Colonic mucosa (tissue), 4 donors: ENCODE data around the gene DTX3. TPM values are rescaled to one million over a fixed set of nuclear protein-coding genes. Genes with fewer than 3 reads are reported as not detected.
A peak's percentile ranks its signal among the peaks of the same experiment; 100 is the strongest.

Experiments
- DNase-seq: peaks from one replicate; pipeline ENCODE4 v3.0.0-alpha.2; 2020
- H3K27ac ChIP-seq: fragments of 200-600 bp; one replicate; pipeline ENCODE4 v1.8.0; 2021
- H3K27me3 ChIP-seq: fragments of 200-600 bp; one replicate; pipeline ENCODE4 v1.8.0; 2021
- H3K36me3 ChIP-seq: fragments of 200-600 bp; one replicate; pipeline ENCODE4 v1.8.0; 2021
- H3K4me1 ChIP-seq: fragments of 200-600 bp; one replicate; pipeline ENCODE4 v1.8.0; 2021; ENCODE audit warnings: mild to moderate bottlenecking
- H3K4me3 ChIP-seq: fragments of 200-600 bp; one replicate; pipeline ENCODE4 v1.8.0; 2021
- H3K9ac ChIP-seq, 2 donors: one replicate each; pipeline ENCODE4 v1.7.0; 2013; ENCODE audit warnings: control low read depth in 2 of 2, low read depth in 2 of 2, low read length in 2 of 2
- H3K9me3 ChIP-seq: fragments of 200-600 bp; one replicate; pipeline ENCODE4 v1.8.0; 2021
- intact Hi-C: fragments of 100-400 bp; cut with DNase I; formaldehyde crosslinking; loops from one replicate; pipeline ENCODE4 v1.14.1; 2022
- total RNA-seq, 2 donors: library from RNA; stranded (reverse); fragmentation: NEBNext Ultra II Directional in 1 of 2; extraction: Animal tissue kit (Norgen Biotek cat#: 25700) in 1 of 2; gene quantifications; one replicate each; pipeline ENCODE4 v1.2.1, GENCODE V29; 2021
- TF ChIP-seq, protein P1 (sequence below): fragments of 200-600 bp; IDR thresholded peaks from one replicate; pipeline ENCODE4 v1.8.0; 2022; ENCODE audit warnings: antibody characterized with exemption, mild to moderate bottlenecking
- donor health status: healthy.
- donor health status: DM: no; HTN: no; CAD: no.
- donor health status: DM: no; HTN: no; CAD: no.

DTX3 gene
- total RNA-seq, 2 donors from 2014 or later: 3.4 to 7.4 TPM

DNA sequence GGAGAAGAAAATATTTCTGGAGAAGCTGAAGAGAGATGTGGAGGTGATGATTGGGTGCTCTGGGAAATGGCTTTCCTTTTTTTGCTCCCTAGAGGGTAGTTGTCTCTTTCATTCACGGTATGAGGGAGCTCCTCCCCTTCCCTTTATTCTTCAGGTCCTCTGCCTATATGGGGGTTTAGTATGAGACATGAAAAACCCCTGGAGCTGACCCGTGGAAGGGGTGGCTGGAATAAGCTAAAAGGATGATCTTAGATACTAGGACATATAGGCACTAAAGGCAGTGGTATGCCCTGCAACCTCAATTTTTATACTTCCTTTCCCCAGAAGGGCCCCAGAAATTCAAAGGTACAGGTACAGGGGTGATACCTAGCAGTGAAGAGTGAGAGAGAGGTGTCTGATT is 4.2 kb upstream of the DTX3 start:
- TF ChIP-seq, protein P1, sequence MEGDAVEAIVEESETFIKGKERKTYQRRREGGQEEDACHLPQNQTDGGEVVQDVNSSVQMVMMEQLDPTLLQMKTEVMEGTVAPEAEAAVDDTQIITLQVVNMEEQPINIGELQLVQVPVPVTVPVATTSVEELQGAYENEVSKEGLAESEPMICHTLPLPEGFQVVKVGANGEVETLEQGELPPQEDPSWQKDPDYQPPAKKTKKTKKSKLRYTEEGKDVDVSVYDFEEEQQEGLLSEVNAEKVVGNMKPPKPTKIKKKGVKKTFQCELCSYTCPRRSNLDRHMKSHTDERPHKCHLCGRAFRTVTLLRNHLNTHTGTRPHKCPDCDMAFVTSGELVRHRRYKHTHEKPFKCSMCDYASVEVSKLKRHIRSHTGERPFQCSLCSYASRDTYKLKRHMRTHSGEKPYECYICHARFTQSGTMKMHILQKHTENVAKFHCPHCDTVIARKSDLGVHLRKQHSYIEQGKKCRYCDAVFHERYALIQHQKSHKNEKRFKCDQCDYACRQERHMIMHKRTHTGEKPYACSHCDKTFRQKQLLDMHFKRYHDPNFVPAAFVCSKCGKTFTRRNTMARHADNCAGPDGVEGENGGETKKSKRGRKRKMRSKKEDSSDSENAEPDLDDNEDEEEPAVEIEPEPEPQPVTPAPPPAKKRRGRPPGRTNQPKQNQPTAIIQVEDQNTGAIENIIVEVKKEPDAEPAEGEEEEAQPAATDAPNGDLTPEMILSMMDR: no peak
- H3K27ac ChIP-seq: no peak overlapping the region
- no peaks in the 10 kb centered on the region for H3K9me3 ChIP-seq
- no peak overlapping the region for H3K4me3 ChIP-seq
- no peaks in the 10 kb centered on the region for H3K27me3 ChIP-seq
- intact Hi-C loops: no loop called here
- no peak for DNase-seq
- H3K36me3 ChIP-seq: no peaks in the 10 kb centered on the region
- no peaks in the 10 kb centered on the region for H3K4me1 ChIP-seq
- no peak overlapping the region for H3K9ac ChIP-seq

DNA sequence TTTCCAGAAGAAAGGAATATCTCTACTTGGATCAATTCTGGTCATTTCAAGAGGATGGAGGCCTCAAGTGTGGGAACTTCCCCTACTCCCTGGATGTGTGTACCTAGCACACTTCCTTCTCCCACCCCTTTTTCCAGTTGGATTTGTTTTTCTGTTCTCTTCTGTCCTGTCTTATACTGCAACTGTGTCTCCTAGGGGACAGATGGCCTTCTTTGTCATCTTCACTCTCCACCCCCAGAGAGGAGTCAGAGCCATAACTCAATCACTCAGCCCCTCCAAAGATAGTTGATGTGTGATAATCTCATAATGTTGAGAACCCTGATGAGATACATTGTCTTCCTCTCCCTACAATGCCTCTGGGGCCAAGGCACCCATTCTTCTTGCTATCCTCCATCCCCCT is 2.1 kb upstream of the DTX3 start:
- DNase-seq: no peak
- Histone ChIP-seq H3K4me3 (no peak overlapping the region), H3K27ac (no peak overlapping the region), H3K36me3 (no peaks in the 10 kb centered on the region), H3K9me3 (no peaks in the 10 kb centered on the region), H3K9ac (no peak overlapping the region), H3K4me1 (no peaks in the 10 kb centered on the region), H3K27me3 (no peaks in the 10 kb centered on the region)
- intact Hi-C loops: no loop called here
- TF ChIP-seq, protein P1: no peak

DNA sequence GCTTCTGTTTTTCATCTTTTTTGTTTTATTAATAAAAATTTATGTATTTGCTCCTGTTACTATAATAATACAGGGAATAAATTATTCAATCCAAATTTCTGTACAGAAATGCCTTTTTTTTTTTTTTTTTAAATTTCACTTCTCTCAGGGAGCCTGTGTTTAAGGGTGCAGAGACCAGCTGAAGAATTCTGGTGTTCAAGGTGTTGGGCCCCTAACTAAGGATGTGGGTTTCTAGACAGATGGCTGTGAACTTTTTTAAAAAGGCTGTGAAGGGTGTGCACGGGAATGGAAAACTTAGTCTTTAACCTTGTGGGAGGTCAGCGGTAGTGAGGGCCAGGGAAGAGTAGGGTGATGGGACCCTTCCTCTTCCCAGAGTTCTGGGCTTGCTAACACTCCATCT is 1.3 kb upstream of the DTX3 start:
- intact Hi-C loops: no loop called here
- TF ChIP-seq, protein P1: no peak
- H3K27me3 ChIP-seq: no peaks in the 10 kb centered on the region
- peak overlapping the region; percentile 6 for H3K27ac ChIP-seq
- H3K36me3 ChIP-seq: no peaks in the 10 kb centered on the region
- H3K9me3 ChIP-seq: no peaks in the 10 kb centered on the region
- no peaks in the 10 kb centered on the region for H3K4me1 ChIP-seq
- DNase-seq: no peak
- no peak overlapping the region for H3K4me3 ChIP-seq
- H3K9ac ChIP-seq: no peak overlapping the region

DNA sequence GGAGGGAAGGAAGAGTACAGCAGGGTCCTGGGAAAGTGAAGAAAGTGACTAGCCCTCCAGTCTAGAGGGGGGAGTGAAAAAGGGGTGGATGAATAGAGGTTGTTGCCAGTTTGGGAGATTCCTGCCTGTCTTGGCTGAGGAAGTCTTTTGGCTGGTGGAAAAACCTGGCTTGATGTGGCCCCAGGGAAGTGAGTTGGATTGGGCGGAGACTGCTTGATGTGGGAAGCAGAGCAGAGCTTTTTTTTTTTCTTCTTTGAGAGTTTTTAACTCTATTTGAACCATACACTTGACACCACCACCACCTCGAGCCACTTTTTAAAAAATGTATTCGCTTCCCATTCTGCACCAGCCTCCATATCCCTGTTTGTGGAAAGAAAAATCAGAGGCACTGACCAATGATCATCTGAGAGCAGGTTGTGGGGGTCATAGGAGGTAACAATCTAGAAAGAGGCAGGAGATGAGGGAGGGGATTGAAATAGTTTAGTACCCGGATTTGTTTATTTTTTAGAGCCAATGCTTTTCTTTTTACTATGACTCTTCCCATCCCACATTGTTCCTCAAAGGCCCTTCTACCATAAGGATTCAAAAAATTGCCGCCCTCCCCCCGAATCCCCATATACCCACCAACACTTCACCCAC is 690 bp upstream of the DTX3 start:
- TF ChIP-seq, protein P1: no peak
- peak overlapping the region; percentile 47 to 73 for H3K9ac ChIP-seq
- H3K4me1 ChIP-seq: no peaks in the 10 kb centered on the region
- H3K27me3 ChIP-seq: no peaks in the 10 kb centered on the region
- no peaks in the 10 kb centered on the region for H3K36me3 ChIP-seq
- H3K4me3 ChIP-seq: peak overlapping the region; percentile 49
- intact Hi-C loops: no loop called here
- no peaks in the 10 kb centered on the region for H3K9me3 ChIP-seq
- peak overlapping the region; percentile 61 for H3K27ac ChIP-seq
- DNase-seq: peak; percentile 38

DNA sequence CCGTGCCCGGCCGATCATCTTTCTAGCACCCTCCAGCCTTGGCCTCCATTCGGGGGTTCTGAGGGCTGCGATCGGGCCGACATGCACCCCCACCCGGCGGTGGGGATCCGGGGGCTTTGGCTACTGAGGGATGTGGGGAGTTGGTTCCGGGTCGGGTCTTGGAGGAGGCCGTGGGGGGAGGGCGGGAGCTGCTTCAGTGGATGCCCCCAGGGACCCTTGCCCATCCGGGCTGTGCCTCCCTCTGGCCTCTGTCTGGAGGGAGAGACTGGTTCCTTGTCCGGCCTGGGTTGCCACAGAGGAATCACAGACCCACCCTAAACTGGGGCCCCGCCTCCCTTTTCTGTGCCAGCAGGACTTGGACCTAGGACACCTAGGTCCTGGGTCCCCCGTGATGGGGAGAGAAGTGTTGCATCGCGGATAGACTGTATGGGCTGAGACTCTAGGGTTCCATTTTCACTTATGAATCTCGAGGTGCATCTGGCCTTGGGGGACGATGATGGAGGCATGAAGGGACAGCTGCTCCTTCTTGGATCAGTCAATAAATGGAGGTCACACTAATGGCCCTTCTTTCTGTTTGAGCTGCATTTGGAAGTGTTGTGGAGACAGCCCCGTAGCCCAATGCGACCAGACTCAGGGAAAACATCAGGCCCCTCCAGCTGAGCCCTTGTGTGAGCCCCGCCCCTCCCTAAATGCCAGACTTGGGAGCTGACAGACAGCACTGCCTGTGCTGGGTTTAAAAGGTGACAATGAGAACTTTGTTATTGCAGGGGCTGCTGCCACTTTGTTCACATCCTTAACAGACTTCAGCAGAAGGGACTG is 577 bp downstream of the DTX3 start:
- Histone ChIP-seq H3K9me3 (no peaks in the 10 kb centered on the region), H3K36me3 (no peaks in the 10 kb centered on the region), H3K4me1 (no peaks in the 10 kb centered on the region), H3K4me3 (peak overlapping the region; percentile 49), H3K27ac (peak overlapping the region; percentile 61), H3K27me3 (no peaks in the 10 kb centered on the region), H3K9ac (peak overlapping the region; percentile 51 to 72)
- TF ChIP-seq, protein P1: no peak
- peak; percentile 50 for DNase-seq
- intact Hi-C loops: no loop called here
